C4-2B (cell line): Measurements from ENCODE around the gene MRPL20.

ENCODE experiments used
- CTCF ChIP-seq: fragments of 450-650 bp; conservative IDR thresholded peaks from 2 replicates; pipeline ENCODE4 v1.5.1; 2017; ENCODE audit warnings: mild to moderate bottlenecking
- ZFX ChIP-seq: fragments of 450-650 bp; IDR thresholded peaks from 2 replicates; pipeline ENCODE4 v1.6.1; 2017

- TF ChIP-seq CTCF, result no peak
- peak; percentile 41; the same call in 1 of the 2 replicates for TF ChIP-seq ZFX
These were observed 7.1 kb downstream of the MRPL20 start for GRCh38 chr1:1399872-1400575.
